Left ventricle myocardium superior (tissue), 1 donor: ENCODE measurements around the gene NDUFS7. TPM values are rescaled to one million over a fixed set of nuclear protein-coding genes. Genes with fewer than 3 reads are reported as not detected.
"Not testable (repeated sequence)": the region's sequence is repeated elsewhere in the genome, so short reads cannot be mapped to it uniquely, and the experiment has no call there.

Source experiments
- ATAC-seq: fragments of 200-7000 bp; cut with Tn5 transposase; one replicate; pipeline ENCODE4 v1.9.1; 2020; ENCODE audit warnings: mild to moderate bottlenecking, moderate library complexity
- DNase-seq: peaks from one replicate; pipeline ENCODE4 v3.0.0-alpha.2; 2020
- intact Hi-C: fragments of 100-400 bp; cut with micrococcal nuclease; formaldehyde crosslinking; loops from one replicate; pipeline ENCODE4 v1.11.0; 2022
- total RNA-seq: library from RNA; stranded (reverse); fragmentation: NEBNext Ultra II Directional; extraction: Animal tissue kit (Norgen Biotek cat#: 25700); gene quantifications from one replicate; pipeline ENCODE4 v1.2.1, GENCODE V29; 2021
- donor health status: DM: no; HTN: yes; CAD: no; lungs with severe emphysema.

The NDUFS7 gene
- total RNA-seq, 1 donor from 2014 or later, result 461 TPM

GRCh38 chr19:1438035-1438932 lies 54.6 kb downstream of the NDUFS7 start, which contains the start of gene RPS15:
Gene RPS15, plus strand, starts transcription at chr19:1438396. Its CDS starts 30 bp downstream, at chr19:1438426.
- intact Hi-C loops, result no loop called here
- DNase-seq (peak; percentile 98), ATAC-seq (peak; percentile 92)

GRCh38 chr19:1438933-1439354 lies 55.2 kb downstream of the NDUFS7 start:
- no peak for ATAC-seq
- intact Hi-C loops, result no loop called here
- no peak for DNase-seq

- intact Hi-C loops, ATAC-seq, DNase-seq: not testable (repeated sequence)
These were observed 56.1 kb downstream of the NDUFS7 start for GRCh38 chr19:1439525-1440417.

GRCh38 chr19:1440418-1440801 lies 56.7 kb downstream of the NDUFS7 start:
- no peak for DNase-seq
- ATAC-seq, result no peak
- intact Hi-C loops, result no loop called here

- no peak for DNase-seq
- intact Hi-C loops, result no loop called here
- no peak for ATAC-seq
These were observed 57.3 kb downstream of the NDUFS7 start for GRCh38 chr19:1441022-1441426.

GRCh38 chr19:1441677-1442438 lies 58.2 kb downstream of the NDUFS7 start:
- DNase-seq, result no peak
- no peak for ATAC-seq
- intact Hi-C loops, result no loop called here

Other genes starting within 250 kb of the NDUFS7 start
- gene SBNO2, start 209.6 kb upstream of the NDUFS7 start, total RNA-seq, result 18.7 TPM
- 66.2 TPM for gene STK11, start 178.1 kb upstream of the NDUFS7 start, total RNA-seq
- gene CBARP, start 145.9 kb upstream of the NDUFS7 start, total RNA-seq, result 1.2 TPM
- 686 TPM for gene ATP5F1D, start 142.2 kb upstream of the NDUFS7 start, total RNA-seq
- gene MIDN, start 135.3 kb upstream of the NDUFS7 start, total RNA-seq, result 59.7 TPM
- 248 TPM for gene CIRBP, start 114.6 kb upstream of the NDUFS7 start, total RNA-seq
- gene FAM174C, start 108.4 kb upstream of the NDUFS7 start, total RNA-seq, result 13.1 TPM
- not detected for gene EFNA2, start 98.0 kb upstream of the NDUFS7 start, total RNA-seq
- 92.5 TPM for gene GAMT, start 17.6 kb downstream of the NDUFS7 start, total RNA-seq
- 96.7 TPM for gene DAZAP1, start 23.7 kb downstream of the NDUFS7 start, total RNA-seq
- 625 TPM for gene RPS15, start 54.5 kb downstream of the NDUFS7 start, total RNA-seq
- 0.17 TPM for gene APC2, start 66.2 kb downstream of the NDUFS7 start, total RNA-seq
- 16.2 TPM for gene C19orf25, start 95.3 kb downstream of the NDUFS7 start, total RNA-seq
- gene PCSK4, start 106.4 kb downstream of the NDUFS7 start, total RNA-seq, result 2.8 TPM
- 0.72 TPM for gene REEP6, start 107.3 kb downstream of the NDUFS7 start, total RNA-seq
- 20.5 TPM for gene ADAMTSL5, start 129.1 kb downstream of the NDUFS7 start, total RNA-seq
- not detected for gene PLK5, start 140.2 kb downstream of the NDUFS7 start, total RNA-seq
- gene MEX3D, start 184.4 kb downstream of the NDUFS7 start, total RNA-seq, result 8.0 TPM
- gene MBD3, start 209.0 kb downstream of the NDUFS7 start, total RNA-seq, result 59.0 TPM
- gene UQCR11, start 221.6 kb downstream of the NDUFS7 start, total RNA-seq, result 1,120 TPM